HEK293T (cell line): ENCODE results near the gene ADK.

ENCODE experiments used
- ELF4 ChIP-seq: fragments of 450-650 bp; IDR thresholded peaks from 2 replicates; pipeline ENCODE4 v1.6.1; 2017; ENCODE audit warnings: antibody characterized with exemption
- FOXM1 ChIP-seq: fragments of 450-650 bp; IDR thresholded peaks from 2 replicates; pipeline ENCODE4 v1.6.1; 2017; ENCODE audit warnings: mild to moderate bottlenecking, borderline replicate concordance
- L3MBTL2 ChIP-seq: fragments of 450-650 bp; conservative IDR thresholded peaks from 2 replicates; pipeline ENCODE4 v1.6.1; 2016; ENCODE audit warnings: mild to moderate bottlenecking
- NFRKB ChIP-seq: fragments of 450-650 bp; IDR thresholded peaks from 2 replicates; pipeline ENCODE4 v1.6.1; 2016; ENCODE audit warnings: mild to moderate bottlenecking, moderate library complexity
- SP1 ChIP-seq: fragments of 450-650 bp; IDR thresholded peaks from 2 replicates; pipeline ENCODE4 v1.6.1; 2017
- TARDBP ChIP-seq: fragments of 450-650 bp; IDR thresholded peaks from 2 replicates; pipeline ENCODE4 v1.6.1; 2016
- ZNF384 ChIP-seq: fragments of 450-650 bp; IDR thresholded peaks from 2 replicates; pipeline ENCODE4 v1.6.1; 2016

- TF ChIP-seq L3MBTL2 (no peak), FOXM1 (no peak), ELF4 (no peak), ZNF384 (no peak), SP1 (no peak), TARDBP (no peak), NFRKB (no peak)
Measured at GRCh38 chr10:74635655-74636054, 484.6 kb downstream of the ADK start.
